IPS-NIHi7 (cell line): ENCODE results near the gene PCBP4.

ENCODE experiments used
- DNase-seq: peaks from one replicate; pipeline ENCODE4 v3.0.0; 2012; ENCODE audit warnings: mixed read lengths; ENCODE audit errors: extremely low spot score

The PCBP4 gene

DNA sequence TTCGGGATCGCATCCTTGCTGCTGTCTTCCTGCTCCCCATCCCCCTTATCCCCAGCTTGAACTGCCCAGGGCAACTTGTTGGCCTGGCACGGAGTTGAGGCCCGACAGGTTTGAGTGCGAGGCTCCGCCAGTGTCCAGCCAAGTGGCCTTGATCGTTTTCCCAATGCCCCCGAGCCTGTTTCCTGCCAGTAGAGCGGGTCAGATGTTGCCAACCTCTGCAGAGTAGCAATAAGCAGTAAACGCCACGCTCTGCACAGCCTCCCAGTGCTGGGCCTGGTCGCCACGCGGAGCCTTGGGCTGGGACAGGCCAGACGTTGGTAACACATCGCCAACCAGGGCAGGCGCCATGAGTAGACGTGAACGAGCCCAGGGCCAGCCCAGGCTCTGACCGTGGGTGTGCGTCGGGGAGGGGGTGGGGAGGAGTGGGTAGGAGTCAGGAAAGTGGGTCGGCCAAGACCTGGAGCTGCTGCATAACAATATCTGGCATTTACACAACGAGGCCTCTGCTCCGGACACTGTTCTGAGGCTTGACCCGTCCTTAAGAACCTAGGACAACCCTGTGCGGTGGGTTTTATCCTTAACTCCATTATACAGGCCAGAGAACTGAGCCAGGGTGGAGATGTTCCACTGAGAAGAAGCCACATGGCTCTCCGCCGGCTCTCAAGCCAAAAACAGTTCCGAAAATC lies 7.2 kb upstream of the PCBP4 start:
- DNase-seq = no peak

DNA sequence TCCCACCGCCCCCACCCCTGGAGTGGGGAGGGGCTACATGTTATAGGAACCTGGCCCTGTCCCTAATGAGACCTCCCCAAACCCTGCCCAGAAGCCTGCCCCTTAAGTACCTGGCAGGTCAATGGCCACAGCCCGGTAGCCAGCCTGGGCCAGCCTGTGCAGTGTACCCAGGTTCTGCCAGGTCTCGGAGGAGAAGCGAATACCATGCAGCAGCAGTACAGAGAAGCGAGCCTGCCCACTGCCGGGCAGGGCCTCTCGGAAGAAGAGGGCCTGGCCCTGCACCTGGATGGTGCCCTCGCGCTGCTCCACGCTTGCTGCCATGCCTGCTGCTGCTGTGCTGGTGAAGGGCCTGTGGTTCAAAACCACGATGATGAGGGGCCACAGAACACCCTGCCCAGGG lies 4.1 kb upstream of the PCBP4 start:
- no peak for DNase-seq

DNA sequence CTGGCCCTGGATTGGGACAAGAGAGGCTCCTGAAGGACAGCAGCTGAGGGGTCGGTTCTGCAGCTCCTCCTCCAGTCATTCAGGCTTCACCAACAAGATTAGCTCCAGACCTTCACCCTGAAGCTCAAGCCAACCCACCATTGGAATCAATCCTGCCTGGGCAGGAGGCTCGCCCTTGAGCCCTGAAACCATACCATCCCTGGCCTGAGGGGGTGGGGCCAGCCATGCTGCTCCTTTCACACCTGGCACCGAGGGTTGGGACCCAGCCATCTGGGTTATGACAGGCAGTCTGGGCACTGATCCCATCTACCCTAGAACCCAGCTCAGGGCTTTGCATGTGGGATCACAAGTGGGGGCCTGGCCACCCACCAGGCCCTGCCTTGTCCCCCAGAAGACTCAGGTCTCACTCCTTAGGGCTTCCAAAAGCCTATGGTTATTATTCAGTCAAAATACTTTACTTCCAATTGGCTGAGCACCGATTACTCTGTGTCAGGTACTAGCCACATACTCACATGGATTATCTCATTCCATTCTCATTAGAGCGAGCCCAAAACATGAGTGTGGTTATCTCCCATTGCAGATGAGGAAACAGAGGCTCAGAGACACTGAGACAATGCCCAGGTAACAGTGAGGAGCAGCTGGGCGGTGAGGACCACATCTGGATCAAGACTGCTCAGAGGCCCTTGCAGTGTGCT lies 3.5 kb upstream of the PCBP4 start:
- DNase-seq = no peak

- no peak for DNase-seq
Observed at GRCh38 chr3:51969841-51970240, 2.6 kb upstream of the PCBP4 start.

DNA sequence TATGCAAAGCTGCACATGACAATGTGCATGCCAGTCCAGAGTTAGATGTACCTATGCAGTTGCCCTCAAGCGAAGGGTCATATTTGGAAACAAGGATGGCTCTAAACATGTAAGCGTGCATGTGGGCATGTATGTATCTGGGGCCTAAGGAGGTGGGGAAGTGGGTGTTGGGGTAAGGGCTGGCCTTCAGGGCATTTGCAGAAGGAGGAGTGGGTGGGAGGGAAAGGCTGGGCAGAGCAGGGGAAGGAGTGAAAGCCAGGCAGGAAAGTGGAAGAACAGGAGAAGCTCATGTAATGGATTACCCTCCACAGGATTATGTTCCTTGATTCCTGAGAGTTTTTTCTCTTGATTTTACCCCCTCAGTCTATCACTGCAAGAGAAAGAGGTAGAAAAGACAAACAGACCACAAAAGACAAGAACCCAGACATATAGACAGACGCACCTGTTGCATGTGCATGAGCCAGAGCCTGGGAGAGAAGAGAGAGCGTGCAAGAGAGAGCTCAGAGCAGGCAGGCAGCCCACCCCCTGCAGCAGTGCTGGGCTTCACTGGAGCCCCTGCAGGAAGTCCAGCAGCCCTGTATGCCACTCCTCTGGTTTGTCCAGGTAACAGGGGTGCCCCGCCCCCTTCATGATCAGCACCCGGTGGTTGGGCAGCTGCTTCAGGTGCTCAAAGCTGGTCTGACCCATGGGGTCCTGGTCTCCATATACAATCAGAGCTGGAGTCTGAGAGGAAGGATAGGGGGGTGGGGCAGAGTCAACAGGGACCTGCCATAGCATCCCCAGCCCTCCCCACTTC lies 1.8 kb upstream of the PCBP4 start:
- DNase-seq = no peak

GRCh38 chr3:51968170-51968775 lies 1.0 kb upstream of the PCBP4 start:
- DNase-seq = peak; percentile 35

DNA sequence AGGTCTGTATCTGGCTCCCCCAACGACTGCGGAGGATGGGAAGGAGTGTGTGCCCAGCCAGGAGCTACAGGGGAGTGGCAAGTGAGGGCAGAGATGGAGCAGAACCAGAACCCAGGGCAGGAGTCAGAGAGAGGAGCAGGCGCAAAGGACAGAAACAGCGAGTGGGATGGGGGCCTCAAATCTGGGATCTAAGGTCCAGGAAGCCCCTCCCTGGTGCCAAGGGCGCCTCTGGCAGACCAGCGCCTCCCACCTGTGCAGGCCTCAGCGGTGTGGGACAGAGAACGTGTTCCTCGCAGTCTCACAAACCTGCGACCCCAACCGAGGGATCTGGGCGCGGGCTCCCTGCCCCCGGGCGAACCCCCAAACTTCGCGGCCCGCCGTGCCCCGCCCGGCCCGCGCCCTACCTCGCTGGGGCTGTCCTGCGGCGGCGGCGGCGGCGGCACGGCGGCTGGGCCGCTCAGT lies 301 bp downstream of the PCBP4 start:
- peak; percentile 22 for DNase-seq

GRCh38 chr3:51966486-51966885 lies 768 bp downstream of the PCBP4 start:
- no peak for DNase-seq

DNA sequence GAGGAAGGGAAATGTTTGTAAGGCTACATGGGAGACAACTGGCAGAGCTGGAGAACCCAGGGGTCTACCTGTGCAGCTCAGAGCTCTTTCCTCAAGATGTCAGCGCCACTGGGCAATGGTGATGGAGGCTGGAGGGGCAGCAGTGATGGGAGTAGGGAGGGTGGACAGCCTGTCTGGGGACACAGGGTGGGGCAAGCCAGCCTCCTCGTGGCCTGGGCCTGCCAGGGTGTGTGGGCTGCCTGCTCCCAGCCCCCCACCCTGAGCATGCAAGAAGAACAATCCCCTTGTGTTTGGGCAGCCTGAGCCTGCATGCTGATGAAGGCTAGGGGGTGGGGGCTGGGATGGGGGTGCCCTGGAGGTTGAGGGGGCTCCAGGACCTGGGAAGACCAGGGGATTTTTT lies 1.2 kb downstream of the PCBP4 start:
- no peak for DNase-seq

DNA sequence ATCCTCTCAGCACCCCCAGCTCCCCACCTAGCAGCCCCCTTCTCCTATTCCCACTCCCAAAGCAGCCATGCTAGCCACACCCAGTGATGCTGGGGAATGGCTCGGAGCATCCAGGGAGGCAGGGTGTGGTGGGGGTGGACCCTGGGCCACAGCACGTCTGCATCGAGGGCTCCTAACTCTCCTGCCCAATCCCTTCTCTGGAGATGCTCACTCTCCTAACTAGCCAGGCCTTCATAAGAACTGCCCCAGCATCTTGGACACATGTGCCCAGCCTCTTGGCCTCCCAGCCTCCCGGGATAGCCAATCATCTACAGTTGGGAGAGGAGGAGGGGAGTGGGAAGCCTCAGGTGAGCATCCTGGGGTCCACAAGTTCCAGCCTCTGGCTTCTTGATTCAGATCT lies 2.7 kb downstream of the PCBP4 start:
- no peak for DNase-seq

DNA sequence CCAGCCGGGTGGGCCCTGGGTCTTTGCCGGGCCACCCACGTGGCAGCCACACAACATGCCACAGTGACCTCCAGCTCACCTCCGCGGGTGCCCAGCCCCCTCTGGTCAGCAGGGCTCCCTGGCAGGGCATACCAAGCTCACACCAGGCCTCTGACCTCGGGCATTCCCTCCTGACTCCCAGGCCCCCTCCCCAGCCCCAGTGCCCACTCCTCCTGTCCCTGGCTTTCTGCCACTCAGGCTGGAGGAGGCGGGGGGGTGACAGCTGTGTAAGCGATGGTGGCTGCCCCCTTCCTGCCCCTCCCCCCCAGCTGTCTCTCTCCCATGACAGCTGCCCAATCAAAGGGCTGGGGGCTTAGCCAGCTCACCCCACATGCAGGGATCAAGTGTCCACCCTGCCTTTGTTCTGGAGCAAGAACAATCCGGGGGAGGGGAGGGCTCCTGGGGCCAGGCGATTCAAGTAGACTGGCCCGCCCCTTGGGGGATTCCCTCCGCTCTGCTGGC lies 3.3 kb downstream of the PCBP4 start:
- no peak for DNase-seq

DNA sequence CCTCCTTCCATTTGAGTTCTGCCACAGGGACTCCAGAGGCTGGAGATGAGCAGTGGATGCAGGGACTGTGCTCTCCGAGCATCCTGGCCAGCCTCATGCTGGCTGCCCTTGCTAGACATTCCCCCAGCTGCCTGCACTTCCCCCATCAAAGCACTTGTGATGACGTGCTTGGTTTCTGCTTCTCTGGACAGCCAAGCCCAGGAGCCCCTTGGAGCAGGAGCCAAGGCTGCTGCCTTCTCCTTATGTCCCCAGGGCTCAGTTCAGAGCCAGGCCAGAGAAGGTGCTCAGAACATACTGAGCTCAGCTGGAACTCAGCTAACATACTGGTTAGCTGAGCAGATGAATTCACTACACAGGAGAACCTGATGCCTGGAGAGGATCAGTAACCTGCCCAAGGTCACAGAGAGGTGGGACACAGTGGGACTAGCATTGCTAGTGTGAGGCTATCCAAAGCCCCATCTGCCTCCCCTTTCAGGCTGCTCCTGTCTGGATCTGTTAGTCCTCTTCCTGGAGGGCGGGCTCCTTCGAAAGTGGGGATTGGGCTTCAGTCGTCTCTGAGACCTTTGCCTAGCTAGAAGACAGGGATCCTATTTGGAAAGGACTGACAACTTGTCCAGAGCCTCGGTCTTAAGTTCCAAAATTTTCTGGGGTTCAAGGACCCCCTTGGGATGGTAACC lies 4.3 kb downstream of the PCBP4 start:
- DNase-seq = no peak

DNA sequence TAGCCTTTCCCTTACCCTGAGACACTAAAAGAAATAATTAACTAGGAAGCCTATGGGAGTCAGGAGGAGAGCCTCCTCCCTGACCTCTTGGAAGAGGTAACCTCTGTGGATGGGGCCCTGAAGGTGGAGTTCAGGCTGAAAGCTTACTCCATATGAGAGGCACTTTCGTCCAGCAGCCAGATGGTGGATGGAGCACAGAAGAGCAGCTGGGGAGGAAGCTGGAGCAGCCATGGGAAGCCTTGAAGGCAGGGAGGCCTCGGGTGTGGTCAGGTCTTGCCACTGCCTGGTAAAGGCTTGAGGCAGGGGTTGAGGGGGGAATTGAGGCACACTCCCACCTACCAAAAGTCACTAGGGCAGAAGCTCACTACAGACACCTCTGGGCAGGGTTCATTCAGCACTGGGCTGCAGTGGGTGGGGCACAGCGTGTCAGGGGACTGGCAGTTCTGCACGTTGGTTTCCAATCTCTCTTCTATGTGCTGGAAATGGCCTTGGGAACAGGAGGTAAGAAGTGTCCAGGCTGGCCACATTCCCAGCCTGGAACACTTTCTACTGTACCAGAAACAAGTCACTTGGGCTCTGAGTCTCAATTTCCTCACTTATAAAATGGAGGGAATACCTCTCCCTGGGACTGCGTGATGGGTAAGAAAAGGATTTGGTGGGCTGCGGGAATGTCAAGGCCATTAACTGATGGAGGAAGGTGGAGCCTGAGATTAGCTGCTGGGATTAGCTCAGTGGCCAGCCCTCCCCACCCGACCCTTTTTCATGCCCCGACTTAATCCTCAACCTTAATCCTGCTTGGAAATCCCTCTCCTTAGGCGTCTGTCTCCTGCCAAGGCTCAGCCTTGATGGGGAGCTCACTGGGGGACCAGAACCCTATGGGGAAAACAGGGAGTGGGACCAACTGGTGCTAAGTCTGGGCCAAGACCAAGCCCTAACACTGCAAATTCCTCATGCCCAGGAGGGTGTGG lies 5.4 kb downstream of the PCBP4 start:
- no peak for DNase-seq

GRCh38 chr3:51961011-51961410 lies 6.2 kb downstream of the PCBP4 start:
- no peak for DNase-seq

DNA sequence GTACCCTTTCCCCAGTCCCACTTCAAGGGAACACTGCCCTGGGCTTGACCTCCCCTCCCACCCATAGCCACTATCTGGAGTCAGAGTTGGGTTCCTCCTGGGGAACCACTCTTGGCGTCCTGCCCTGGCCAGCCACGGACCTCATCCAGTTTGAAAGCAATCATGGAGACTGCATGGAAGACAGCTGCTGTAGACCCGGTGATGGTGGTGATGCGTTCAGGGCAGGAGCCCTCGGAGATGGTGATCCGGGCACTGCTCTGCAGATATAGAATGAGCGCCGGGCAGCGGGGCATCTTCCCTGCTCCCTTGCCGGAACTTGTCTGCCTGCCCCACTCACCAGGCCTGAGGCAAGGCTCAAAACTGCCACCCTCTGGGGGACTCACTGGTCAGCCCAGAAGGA lies 6.9 kb downstream of the PCBP4 start:
- no peak for DNase-seq

- no peak for DNase-seq
Observed at GRCh38 chr3:51959651-51960050, 7.6 kb downstream of the PCBP4 start.

DNA sequence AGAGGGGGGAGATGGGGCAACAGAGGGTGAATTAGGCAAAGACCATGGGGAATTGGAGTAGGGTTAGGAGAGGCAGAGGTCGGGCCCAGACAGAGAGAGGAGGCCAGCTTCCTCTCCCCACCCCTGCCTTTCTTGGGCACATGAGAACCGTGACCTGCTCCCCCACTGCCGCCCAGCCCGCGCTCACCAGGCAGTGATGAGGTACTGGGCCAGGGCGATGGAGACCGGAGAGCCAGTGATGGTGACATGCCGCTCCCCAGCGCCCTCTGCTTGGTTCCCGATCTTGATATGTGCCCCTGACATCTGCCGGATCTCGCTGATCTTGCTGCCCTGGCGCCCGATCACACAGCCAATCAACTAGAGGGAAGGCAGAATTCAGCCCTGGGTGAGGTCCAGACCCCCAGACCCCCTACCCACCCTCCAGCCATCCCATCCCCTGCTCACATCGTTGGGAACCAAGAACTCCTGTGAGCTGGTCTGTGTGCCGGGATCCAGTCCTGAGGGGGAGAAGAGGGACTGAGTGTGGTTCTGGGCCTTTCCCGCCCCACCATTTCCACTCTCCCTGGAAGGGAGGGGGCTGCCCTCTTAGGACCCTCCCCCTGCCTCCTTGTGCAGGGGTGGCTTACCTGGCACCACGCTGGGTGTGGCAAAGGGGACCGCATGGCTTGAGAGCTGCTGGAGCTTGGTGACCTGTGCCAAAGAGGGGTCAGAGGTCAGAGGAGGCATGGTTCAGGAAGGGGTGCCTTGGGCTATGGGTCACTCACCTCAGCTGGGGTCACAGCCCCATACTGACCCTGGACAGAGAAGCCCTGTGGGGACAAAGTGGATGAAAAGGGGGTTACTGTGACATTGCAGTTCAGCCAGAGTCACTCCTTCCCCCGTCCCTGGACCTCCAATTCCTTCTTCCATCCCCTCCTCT lies 8.4 kb downstream of the PCBP4 start:
- no peak for DNase-seq

DNA sequence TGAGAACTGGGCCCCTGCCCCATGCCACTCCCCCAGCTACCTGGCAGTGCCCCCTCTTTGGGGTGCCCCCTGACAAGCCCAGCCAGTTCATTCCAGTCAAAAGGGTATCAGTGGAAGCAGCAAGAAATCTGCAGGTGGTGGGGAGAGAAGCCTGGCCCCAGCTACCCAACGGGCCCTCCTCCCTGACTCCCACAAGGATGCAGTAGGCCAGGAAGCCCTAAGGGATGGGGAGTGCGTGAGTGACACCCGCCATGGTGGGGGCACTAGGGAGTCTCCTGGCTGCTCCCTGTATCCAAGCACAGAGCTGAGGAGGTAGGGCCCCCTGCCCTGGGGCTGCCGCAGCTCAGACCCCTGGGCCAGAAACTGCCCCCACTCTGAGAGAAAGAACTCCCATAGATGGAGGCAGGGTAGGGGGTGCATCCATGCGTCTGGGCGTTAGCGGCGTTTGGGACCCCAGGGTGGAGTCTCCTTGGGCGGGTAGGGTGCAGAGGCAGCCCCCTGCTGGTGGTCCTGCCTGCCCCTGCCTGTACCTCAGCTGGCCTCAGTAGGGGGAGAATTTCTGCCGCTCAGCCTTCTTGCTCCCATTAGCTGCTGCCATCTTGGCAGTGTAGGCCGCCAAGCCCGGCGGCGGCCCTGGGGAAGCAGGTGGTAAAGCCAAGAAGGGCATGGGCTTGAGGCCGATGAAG lies 9.6 kb downstream of the PCBP4 start:
- no peak for DNase-seq
